OCI-LY7 (cell line): ENCODE data around the gene FSIP1. TPM values are rescaled to one million over a fixed set of nuclear protein-coding genes. Genes with fewer than 3 reads are reported as not detected.

Experiments used
- BruUV-seq: library from RNA; stranded (reverse); fragments of 400-500 nt; replicated peaks from 2 replicates; lab custom pipeline; 2021; lab: Mats Ljungman, UMichigan
- CTCF ChIA-PET: fragments of 300-600 bp; sonication (Branson Sonifier 250); formaldehyde crosslinking; loops from one replicate; lab custom pipeline; 2022; ENCODE audit warnings: antibody characterized with exemption; ENCODE audit not compliant: unreplicated experiment; lab: Charles Lee
- POLR2A ChIA-PET: fragments of 300-600 bp; sonication (Branson Sonifier 250); formaldehyde crosslinking; loops from one replicate; lab custom pipeline; 2022; ENCODE audit warnings: antibody characterized with exemption; lab: Charles Lee
- DNase-seq: peaks from one replicate; pipeline ENCODE4 v3.0.0-alpha.2; 2015; ENCODE audit warnings: low spot score
- H2AFZ ChIP-seq: fragments of 200-600 bp; sonication (generic), shearing (Covaris generic); 2 replicates; pipeline ENCODE4 v1.6.1; 2014; ENCODE audit warnings: mild to moderate bottlenecking, antibody characterized with exemption, low read length, moderate library complexity
- H3K27ac ChIP-seq: fragments of 200-600 bp; sonication (generic); 2 replicates; pipeline ENCODE4 v1.5.1; 2014; ENCODE audit warnings: mixed run types, low read depth, mild to moderate bottlenecking, moderate library complexity, low read length, inconsistent platforms; ENCODE audit not compliant: poor library complexity, severe bottlenecking
- H3K36me3 ChIP-seq: fragments of 200-600 bp; sonication (generic); 2 replicates; pipeline ENCODE4 v1.6.1; 2014; ENCODE audit warnings: mild to moderate bottlenecking, antibody characterized with exemption, low read length, moderate library complexity, mixed read lengths; ENCODE audit not compliant: insufficient read depth
- H3K4me1 ChIP-seq: fragments of 200-600 bp; sonication (generic); 2 replicates; pipeline ENCODE4 v1.5.1; 2014; ENCODE audit warnings: mild to moderate bottlenecking, low read length; ENCODE audit not compliant: insufficient read depth, poor library complexity, severe bottlenecking
- H3K4me2 ChIP-seq: fragments of 200-600 bp; sonication (generic); 2 replicates; pipeline ENCODE4 v1.6.1; 2014; ENCODE audit warnings: mild to moderate bottlenecking, low read length
- H3K4me3 ChIP-seq: fragments of 200-600 bp; sonication (generic); 2 replicates; pipeline ENCODE4 v1.5.1; 2014; ENCODE audit warnings: mild to moderate bottlenecking, low read depth, low read length; ENCODE audit not compliant: poor library complexity, severe bottlenecking
- H3K79me2 ChIP-seq: fragments of 200-600 bp; sonication (generic); 2 replicates; pipeline ENCODE4 v1.6.1; 2016; ENCODE audit warnings: low read depth, mild to moderate bottlenecking, low read length, moderate library complexity, mixed read lengths; ENCODE audit not compliant: insufficient read depth
- H3K9me2 ChIP-seq: fragments of 200-600 bp; sonication (generic); 2 replicates; pipeline ENCODE4 v1.6.1; 2016; ENCODE audit warnings: mild to moderate bottlenecking, low read length, mixed read lengths; ENCODE audit not compliant: insufficient read depth
- H3K9me3 ChIP-seq: fragments of 200-600 bp; sonication (generic); 2 replicates; pipeline ENCODE4 v1.6.1; 2014; ENCODE audit warnings: mild to moderate bottlenecking, mixed run types, low read length, mixed read lengths
- H4K20me1 ChIP-seq: fragments of 200-600 bp; sonication (generic); 2 replicates; pipeline ENCODE4 v1.6.1; 2014; ENCODE audit warnings: mild to moderate bottlenecking, antibody characterized with exemption, low read length, moderate library complexity, mixed read lengths; ENCODE audit not compliant: insufficient read depth
- EZH2phosphoT487 ChIP-seq: fragments of 200-600 bp; sonication (generic); IDR thresholded peaks from 2 replicates; pipeline ENCODE4 v1.6.1; 2018; ENCODE audit warnings: low read depth, borderline replicate concordance, mild to moderate bottlenecking, mixed run types, antibody characterized with exemption, low read length, moderate library complexity, mixed read lengths
- intact Hi-C: fragments of 100-400 bp; cut with micrococcal nuclease; formaldehyde crosslinking; loops from one replicate; pipeline ENCODE4 v1.10.0; 2022; ENCODE audit not compliant: unreplicated experiment
- total RNA-seq, 2 experiments: library from RNA; depleted of rRNA in 1 of 2; stranded (reverse); fragments of >200 nt in 1 of 2; shearing (Covaris generic) in 1 of 2; gene quantifications; 2 replicates each; pipeline ENCODE4 v1.2.3, GENCODE V29; 2014 to 2022
- TF ChIP-seq, protein P1 (sequence below): fragments of 200-600 bp; sonication (generic); conservative IDR thresholded peaks from 2 replicates; pipeline ENCODE4 v1.5.1; 2014; ENCODE audit warnings: mild to moderate bottlenecking, antibody characterized with exemption, low read length, moderate library complexity, mixed read lengths

The FSIP1 gene
- total RNA-seq, 2 experiments from 2014 or later: 0.28 to 0.65 TPM

DNA sequence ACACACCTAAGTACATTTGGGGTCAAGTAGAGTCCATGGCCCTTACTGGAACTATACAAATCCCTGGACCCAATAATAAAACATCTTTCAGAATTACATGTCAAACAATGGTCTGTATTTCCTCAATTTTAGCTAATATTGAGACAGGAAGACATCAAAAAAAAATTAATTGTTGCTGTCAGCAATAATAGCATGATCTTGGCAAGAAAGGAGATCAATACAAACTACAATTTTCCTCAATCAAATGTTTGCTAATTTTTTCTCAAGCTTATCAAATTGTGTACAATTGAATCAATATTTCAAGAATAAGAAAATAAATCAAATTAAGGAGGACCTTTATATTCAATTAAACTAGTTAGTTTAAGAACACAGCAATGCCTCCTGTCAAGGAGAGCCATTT is 62.6 kb downstream of the FSIP1 start:
- Histone ChIP-seq H3K79me2 (no peaks in the 10 kb centered on the region), H3K4me2 (no peak overlapping the region), H3K4me3 (no peak overlapping the region), H3K27ac (no peak overlapping the region), H3K4me1 (no peaks in the 10 kb centered on the region), H3K9me3 (no peaks in the 10 kb centered on the region), H2AFZ (no peak overlapping the region), H3K9me2 (no peaks in the 10 kb centered on the region), H4K20me1 (no peaks in the 10 kb centered on the region), H3K36me3 (no peaks in the 10 kb centered on the region)
- no TSS peak for BruUV-seq
- no peak for DNase-seq
- CTCF ChIA-PET: no interaction called here
- TF ChIP-seq, protein P1, sequence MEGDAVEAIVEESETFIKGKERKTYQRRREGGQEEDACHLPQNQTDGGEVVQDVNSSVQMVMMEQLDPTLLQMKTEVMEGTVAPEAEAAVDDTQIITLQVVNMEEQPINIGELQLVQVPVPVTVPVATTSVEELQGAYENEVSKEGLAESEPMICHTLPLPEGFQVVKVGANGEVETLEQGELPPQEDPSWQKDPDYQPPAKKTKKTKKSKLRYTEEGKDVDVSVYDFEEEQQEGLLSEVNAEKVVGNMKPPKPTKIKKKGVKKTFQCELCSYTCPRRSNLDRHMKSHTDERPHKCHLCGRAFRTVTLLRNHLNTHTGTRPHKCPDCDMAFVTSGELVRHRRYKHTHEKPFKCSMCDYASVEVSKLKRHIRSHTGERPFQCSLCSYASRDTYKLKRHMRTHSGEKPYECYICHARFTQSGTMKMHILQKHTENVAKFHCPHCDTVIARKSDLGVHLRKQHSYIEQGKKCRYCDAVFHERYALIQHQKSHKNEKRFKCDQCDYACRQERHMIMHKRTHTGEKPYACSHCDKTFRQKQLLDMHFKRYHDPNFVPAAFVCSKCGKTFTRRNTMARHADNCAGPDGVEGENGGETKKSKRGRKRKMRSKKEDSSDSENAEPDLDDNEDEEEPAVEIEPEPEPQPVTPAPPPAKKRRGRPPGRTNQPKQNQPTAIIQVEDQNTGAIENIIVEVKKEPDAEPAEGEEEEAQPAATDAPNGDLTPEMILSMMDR: no peak
- no peak for TF ChIP-seq EZH2phosphoT487
- POLR2A ChIA-PET: interaction anchor here (0.6 kb wide), 1 partner anchor 15 kb away, joined by 3 read pairs; no protein-coding TSS in a partner anchor
- intact Hi-C loops: no loop called here

DNA sequence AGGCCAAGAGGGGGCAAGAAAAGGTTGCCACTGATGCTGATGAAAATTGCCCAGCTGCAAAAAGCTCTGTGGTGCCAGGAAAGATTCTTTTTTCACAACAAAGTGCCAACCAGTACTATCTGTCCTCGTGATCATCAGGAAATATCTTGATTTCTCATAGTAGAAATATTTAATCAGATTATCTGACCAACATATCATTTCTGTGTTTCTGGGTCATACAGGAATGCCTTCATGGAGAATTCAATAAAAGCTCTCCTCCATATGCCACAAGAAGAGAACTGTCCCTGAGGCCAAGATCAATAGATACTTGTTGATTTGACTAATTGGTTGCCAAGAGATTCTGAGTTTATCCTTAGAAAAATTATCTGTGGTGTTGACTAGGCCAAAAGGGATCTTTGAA is 63.5 kb downstream of the FSIP1 start:
- intact Hi-C loops: no loop called here
- H3K9me3 ChIP-seq: no peaks in the 10 kb centered on the region
- CTCF ChIA-PET: no interaction called here
- H3K27ac ChIP-seq: no peak overlapping the region
- no TSS peak for BruUV-seq
- no peak for TF ChIP-seq EZH2phosphoT487
- TF ChIP-seq, protein P1: no peak
- no peaks in the 10 kb centered on the region for H4K20me1 ChIP-seq
- H3K79me2 ChIP-seq: no peaks in the 10 kb centered on the region
- POLR2A ChIA-PET: no interaction called here
- no peaks in the 10 kb centered on the region for H3K9me2 ChIP-seq
- no peak overlapping the region for H3K4me2 ChIP-seq
- DNase-seq: no peak
- no peaks in the 10 kb centered on the region for H3K4me1 ChIP-seq
- H2AFZ ChIP-seq: no peak overlapping the region
- no peaks in the 10 kb centered on the region for H3K36me3 ChIP-seq
- no peak overlapping the region for H3K4me3 ChIP-seq

DNA sequence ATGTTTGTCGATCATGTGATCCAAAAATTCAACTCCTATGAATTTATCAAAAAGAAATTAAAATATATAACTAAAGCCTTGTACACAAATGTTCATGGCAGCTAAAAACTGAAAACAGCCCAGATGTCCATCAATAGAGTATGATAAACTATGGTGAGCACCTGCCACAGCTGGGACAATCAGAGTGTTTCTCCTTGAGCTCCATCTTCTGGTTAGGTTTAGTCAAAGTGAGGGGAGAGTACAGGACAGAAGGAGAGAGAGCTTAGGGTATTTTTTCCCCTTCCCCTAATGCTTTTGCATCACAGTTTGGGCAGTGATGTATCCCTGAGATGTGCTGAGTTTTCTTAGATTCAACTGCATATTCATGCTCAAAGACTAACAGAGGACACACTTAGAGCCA is 65.5 kb downstream of the FSIP1 start:
- H3K4me1 ChIP-seq: no peaks in the 10 kb centered on the region
- TF ChIP-seq, protein P1: no peak
- no peak for TF ChIP-seq EZH2phosphoT487
- ChIA-PET CTCF (no interaction called here), POLR2A (interaction anchor here (0.7 kb wide), 1 partner anchor 238 kb away, joined by 4 read pairs; no protein-coding TSS in a partner anchor)
- H3K9me2 ChIP-seq: no peaks in the 10 kb centered on the region
- no peak overlapping the region for H3K4me2 ChIP-seq
- H4K20me1 ChIP-seq: no peaks in the 10 kb centered on the region
- BruUV-seq: no TSS peak
- H2AFZ ChIP-seq: no peak overlapping the region
- no peaks in the 10 kb centered on the region for H3K36me3 ChIP-seq
- H3K9me3 ChIP-seq: no peaks in the 10 kb centered on the region
- intact Hi-C loops: no loop called here
- DNase-seq: no peak
- no peak overlapping the region for H3K4me3 ChIP-seq
- H3K27ac ChIP-seq: no peak overlapping the region
- H3K79me2 ChIP-seq: no peaks in the 10 kb centered on the region
